ENCODE results near the gene CEP89.

The CEP89 gene

GRCh38 chr19:32830231-32831014 is 141.3 kb downstream of the CEP89 start:
- Histone ChIP-seq H3K4me1 (ENCODE audit: control insufficient read depth, insufficient read depth, low read length) (peaks cover under 1% of the 10 kb centered on the region), H3K27me3 (ENCODE audit: control insufficient read depth, insufficient read depth, low read length, poor library complexity, severe bottlenecking) (no peaks in the 10 kb centered on the region), H3K27ac (ENCODE audit: insufficient read depth, low read depth, low read length, poor library complexity, severe bottlenecking) (no peak overlapping the region), H3K36me3 (ENCODE audit: control insufficient read depth, insufficient read depth, low read length) (no peaks in the 10 kb centered on the region), H3K9me3 (ENCODE audit: control insufficient read depth, low read length) (no peaks in the 10 kb centered on the region), H3K4me3 (ENCODE audit: insufficient read depth, low read depth, low read length) (no peak overlapping the region)
- WGBS, 2 experiments = 92 to 96% methylated on average over 7 of the region's 8 CpGs

- Histone ChIP-seq H3K36me3 (ENCODE audit: control insufficient read depth, insufficient read depth, low read length) (no peaks in the 10 kb centered on the region), H3K9me3 (ENCODE audit: control insufficient read depth, low read length) (no peaks in the 10 kb centered on the region), H3K4me3 (ENCODE audit: insufficient read depth, low read depth, low read length) (no peak overlapping the region), H3K4me1 (ENCODE audit: control insufficient read depth, insufficient read depth, low read length) (peaks cover 11% of the 10 kb centered on the region), H3K27ac (ENCODE audit: insufficient read depth, low read depth, low read length, poor library complexity, severe bottlenecking) (no peak overlapping the region), H3K27me3 (ENCODE audit: control insufficient read depth, insufficient read depth, low read length, poor library complexity, severe bottlenecking) (no peaks in the 10 kb centered on the region)
- 96 to 97% methylated on average over 10 of the region's 10 CpGs for WGBS, 2 experiments
These were observed 142.3 kb downstream of the CEP89 start for GRCh38 chr19:32829345-32829896.

GRCh38 chr19:32828643-32829344 is 143.0 kb downstream of the CEP89 start:
- H3K36me3 ChIP-seq (ENCODE audit: control insufficient read depth, insufficient read depth, low read length) = no peaks in the 10 kb centered on the region
- H3K27me3 ChIP-seq (ENCODE audit: control insufficient read depth, insufficient read depth, low read length, poor library complexity, severe bottlenecking) = no peaks in the 10 kb centered on the region
- 91% methylated on average over 15 of the region's 15 CpGs for WGBS, 2 experiments
- no peak overlapping the region for H3K27ac ChIP-seq (ENCODE audit: insufficient read depth, low read depth, low read length, poor library complexity, severe bottlenecking)
- peaks cover 17% of the 10 kb centered on the region for H3K4me1 ChIP-seq (ENCODE audit: control insufficient read depth, insufficient read depth, low read length)
- H3K9me3 ChIP-seq (ENCODE audit: control insufficient read depth, low read length) = no peaks in the 10 kb centered on the region
- no peak overlapping the region for H3K4me3 ChIP-seq (ENCODE audit: insufficient read depth, low read depth, low read length)

- Histone ChIP-seq H3K4me3 (ENCODE audit: insufficient read depth, low read depth, low read length) (no peak overlapping the region), H3K27ac (ENCODE audit: insufficient read depth, low read depth, low read length, poor library complexity, severe bottlenecking) (no peak overlapping the region), H3K9me3 (ENCODE audit: control insufficient read depth, low read length) (no peaks in the 10 kb centered on the region), H3K27me3 (ENCODE audit: control insufficient read depth, insufficient read depth, low read length, poor library complexity, severe bottlenecking) (no peaks in the 10 kb centered on the region), H3K36me3 (ENCODE audit: control insufficient read depth, insufficient read depth, low read length) (no peaks in the 10 kb centered on the region), H3K4me1 (ENCODE audit: control insufficient read depth, insufficient read depth, low read length) (peaks cover 21% of the 10 kb centered on the region)
- WGBS, 2 experiments = 50 to 51% methylated on average over 4 of the region's 4 CpGs
These were observed 143.6 kb downstream of the CEP89 start for GRCh38 chr19:32828139-32828538.
